ENCODE results near the gene POM121L12. TPM values are rescaled to one million over a fixed set of nuclear protein-coding genes. Genes with fewer than 3 reads are reported as not detected.

Gene POM121L12
- not detected for total RNA-seq

DNA sequence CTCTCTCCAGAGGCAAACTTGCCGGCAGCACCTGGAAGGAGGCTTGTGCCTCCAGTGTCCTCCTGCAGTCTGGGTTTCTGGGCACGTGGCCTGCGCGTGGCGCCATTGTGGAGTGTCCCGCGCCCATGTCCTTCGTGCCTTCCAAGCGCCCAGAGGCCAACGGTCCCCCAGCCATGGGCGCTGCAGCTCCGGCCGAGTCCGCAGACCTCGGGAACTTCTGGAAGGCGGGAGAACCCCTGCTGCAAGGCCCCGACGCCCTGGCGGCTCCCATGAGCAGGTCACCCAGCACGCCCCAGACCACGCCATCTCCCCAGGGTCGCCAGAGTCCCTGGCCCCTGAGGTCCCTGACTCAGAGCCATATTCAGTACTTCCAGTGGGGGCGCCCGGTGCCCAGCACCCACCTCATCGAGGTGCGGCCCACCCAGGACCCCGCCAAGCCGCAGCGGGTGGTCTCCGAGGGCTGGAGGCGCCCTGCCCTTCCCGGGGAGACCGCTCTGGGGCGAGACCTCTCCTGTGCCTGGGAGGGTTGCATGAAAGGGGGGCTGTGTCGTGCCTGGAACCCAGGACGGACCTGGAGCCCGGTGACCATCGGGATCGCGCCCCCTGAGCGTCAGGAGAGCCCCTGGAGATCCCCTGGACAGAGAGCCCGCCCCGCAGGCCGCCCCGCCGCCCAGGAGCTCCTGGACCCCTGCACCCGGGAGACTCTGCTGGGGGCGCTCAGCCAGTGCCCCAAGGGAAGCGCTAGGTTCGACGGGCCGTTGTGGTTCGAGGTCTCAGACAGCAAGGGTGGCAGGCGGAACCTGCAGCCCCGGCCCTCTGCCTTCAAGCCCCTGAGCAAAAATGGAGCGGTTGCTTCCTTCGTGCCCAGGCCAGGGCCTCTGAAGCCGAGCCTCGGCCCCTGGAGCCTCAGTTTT lies at the start of gene POM121L12:
TSS of gene POM121L12 (plus strand) at position 135 of the 914 bp plus-strand sequence. CDS start at position 174, 39 bp downstream.
- no peak for DNase-seq (ENCODE audit: low spot score)
- TF ChIP-seq, protein P1, sequence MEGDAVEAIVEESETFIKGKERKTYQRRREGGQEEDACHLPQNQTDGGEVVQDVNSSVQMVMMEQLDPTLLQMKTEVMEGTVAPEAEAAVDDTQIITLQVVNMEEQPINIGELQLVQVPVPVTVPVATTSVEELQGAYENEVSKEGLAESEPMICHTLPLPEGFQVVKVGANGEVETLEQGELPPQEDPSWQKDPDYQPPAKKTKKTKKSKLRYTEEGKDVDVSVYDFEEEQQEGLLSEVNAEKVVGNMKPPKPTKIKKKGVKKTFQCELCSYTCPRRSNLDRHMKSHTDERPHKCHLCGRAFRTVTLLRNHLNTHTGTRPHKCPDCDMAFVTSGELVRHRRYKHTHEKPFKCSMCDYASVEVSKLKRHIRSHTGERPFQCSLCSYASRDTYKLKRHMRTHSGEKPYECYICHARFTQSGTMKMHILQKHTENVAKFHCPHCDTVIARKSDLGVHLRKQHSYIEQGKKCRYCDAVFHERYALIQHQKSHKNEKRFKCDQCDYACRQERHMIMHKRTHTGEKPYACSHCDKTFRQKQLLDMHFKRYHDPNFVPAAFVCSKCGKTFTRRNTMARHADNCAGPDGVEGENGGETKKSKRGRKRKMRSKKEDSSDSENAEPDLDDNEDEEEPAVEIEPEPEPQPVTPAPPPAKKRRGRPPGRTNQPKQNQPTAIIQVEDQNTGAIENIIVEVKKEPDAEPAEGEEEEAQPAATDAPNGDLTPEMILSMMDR (IDR thresholded peaks at IDR 0.05): no peak
- ATAC-seq (ENCODE audit: low FRiP score): no peak

DNA sequence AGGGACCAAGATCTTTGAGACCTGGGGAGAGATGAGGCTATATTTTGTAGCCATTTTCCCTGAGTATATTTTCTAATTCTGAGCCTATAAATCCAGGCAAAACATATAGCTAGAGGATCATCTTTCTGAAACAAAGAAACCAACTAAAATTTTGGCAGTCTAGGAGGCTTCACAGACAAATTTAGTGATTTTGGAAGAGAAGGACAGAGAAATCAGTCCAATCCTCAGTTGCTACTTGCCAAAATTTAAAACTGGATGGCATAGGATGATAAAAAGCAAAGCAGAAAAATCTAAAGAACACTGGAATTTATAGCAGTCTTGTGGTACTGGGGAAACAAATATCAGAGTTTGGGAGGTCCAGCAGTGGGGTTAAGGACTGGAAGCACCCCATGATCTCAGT lies 43.4 kb upstream of the POM121L12 start:
- TF ChIP-seq, protein P1 (IDR thresholded peaks at IDR 0.05): no peak
- ATAC-seq (ENCODE audit: low FRiP score) (no peak), DNase-seq (ENCODE audit: low spot score) (no peak)

DNA sequence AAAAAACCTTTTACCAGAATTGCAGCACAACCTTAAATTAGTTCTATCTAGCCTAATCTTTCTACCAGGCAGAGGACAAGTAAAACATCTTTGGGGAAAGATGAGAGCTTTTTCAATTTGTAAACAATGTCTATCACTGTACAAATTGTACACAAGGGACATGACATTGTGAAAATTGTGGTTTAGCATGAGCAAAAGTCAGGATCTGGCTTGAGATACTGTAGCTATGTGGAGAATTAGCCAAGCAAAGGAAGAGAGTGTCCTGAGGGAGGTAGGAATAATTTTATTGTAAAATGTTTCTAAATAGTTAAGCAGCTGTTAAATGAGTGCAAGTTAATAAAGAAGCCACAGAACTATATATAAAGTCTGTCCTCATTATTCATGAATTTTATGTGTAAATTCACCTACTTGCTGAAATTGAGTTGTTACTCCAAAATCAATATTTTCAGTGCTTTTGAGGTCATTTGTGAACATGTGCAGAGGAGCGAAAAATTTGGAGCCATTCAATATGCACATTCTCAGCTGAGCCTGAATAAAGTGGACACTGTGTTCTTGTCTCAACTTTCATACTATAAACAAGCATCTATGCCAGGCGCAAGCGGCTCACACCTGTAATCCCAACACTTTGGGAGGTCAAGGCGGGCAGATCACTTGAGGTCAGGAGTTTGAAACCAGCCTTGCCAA lies 42.8 kb upstream of the POM121L12 start:
- ATAC-seq (ENCODE audit: low FRiP score) (no peak), DNase-seq (ENCODE audit: low spot score) (no peak)
- TF ChIP-seq, protein P1 (IDR thresholded peaks at IDR 0.05): no peak

DNA sequence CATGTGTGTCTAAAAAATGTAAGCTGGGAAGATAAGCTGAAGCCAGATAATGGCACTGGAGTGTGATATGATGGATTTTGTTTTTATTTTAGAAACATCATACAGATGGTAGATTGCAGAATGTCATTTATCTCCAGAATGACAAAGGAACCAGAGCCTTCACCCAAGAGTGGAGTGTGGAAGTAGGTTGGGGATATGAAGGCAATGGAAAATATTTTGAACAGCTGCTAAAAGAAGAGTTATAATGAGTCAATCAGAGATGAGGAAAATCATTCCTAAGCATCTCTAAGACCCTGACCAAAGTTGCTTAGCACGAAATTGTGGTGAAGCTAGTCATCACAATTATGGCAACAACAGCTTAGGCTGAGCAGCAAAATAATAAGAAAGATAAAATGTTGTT lies 39.8 kb upstream of the POM121L12 start:
- TF ChIP-seq, protein P1 (IDR thresholded peaks at IDR 0.05): no peak
- DNase-seq (ENCODE audit: low spot score): no peak
- ATAC-seq (ENCODE audit: low FRiP score): no peak

GRCh38 chr7:53001221-53001620 lies 34.2 kb upstream of the POM121L12 start:
- no peak for ATAC-seq (ENCODE audit: low FRiP score)
- TF ChIP-seq, protein P1 (IDR thresholded peaks at IDR 0.05): no peak
- DNase-seq (ENCODE audit: low spot score): no peak

GRCh38 chr7:53002389-53002788 lies 33.0 kb upstream of the POM121L12 start:
- DNase-seq (ENCODE audit: low spot score) (no peak), ATAC-seq (ENCODE audit: low FRiP score) (no peak)
- TF ChIP-seq, protein P1 (IDR thresholded peaks at IDR 0.05): no peak

Measured in omental fat pad (tissue), 4 donors.